ENCODE results near the gene TERC. TPM values are rescaled to one million over a fixed set of nuclear protein-coding genes. Genes with fewer than 3 reads are reported as not detected.
A peak's percentile ranks its signal among the peaks of the same experiment; 100 is the strongest.

TERC gene
- total and polyA plus RNA-seq, 3 experiments from 2014 or later, result 0.72 to 15.5 (median 13.7) TPM

DNA sequence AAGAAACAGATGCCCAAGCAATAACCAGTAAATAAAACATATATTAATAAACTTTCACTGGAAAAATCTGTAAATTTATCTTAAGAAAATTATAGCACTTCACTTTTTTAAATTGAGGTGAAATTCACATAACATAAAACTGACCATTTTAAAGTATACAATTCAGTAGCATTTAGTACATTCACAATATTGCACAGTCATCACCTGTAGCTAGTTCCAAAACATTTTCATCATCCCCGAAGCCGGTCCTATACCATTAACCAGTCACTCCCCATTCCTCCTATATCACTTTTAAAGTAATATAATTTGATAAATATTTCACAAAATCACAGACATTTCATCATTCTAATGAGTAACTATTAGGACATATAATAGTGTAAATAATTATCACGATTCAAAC, 39.8 kb upstream of the TERC start:
- no peak overlapping the region for H3K4me3 Mint-ChIP-seq
- peaks cover 0 to 4% (median 0%) of the 10 kb centered on the region in 3 donors for H3K36me3 Mint-ChIP-seq
- Histone ChIP-seq H3K9me3 (ENCODE audit: low read length) (no peaks in the 10 kb centered on the region), H3K27me3 (ENCODE audit: insufficient read depth, low read length, poor library complexity, severe bottlenecking) (no peaks in the 10 kb centered on the region), H3K4me3 (ENCODE audit: low read length) (no peak overlapping the region), H3K4me1 (ENCODE audit: insufficient read depth, low read length) (no peaks in the 10 kb centered on the region), H3K36me3 (ENCODE audit: insufficient read depth, low read length) (no peaks in the 10 kb centered on the region), H3K27ac (ENCODE audit: low read depth, low read length) (no peak overlapping the region)
- CTCF ChIA-PET, result no interaction called here
- H3K27ac Mint-ChIP-seq, result no peak overlapping the region
- H3K27me3 Mint-ChIP-seq, result no peaks in the 10 kb centered on the region
- no peak for DNase-seq
- POLR2A ChIA-PET, result no interaction called here
- no peaks in the 10 kb centered on the region for H3K9me3 Mint-ChIP-seq
- H3K4me1 Mint-ChIP-seq, result no peaks in the 10 kb centered on the region

DNA sequence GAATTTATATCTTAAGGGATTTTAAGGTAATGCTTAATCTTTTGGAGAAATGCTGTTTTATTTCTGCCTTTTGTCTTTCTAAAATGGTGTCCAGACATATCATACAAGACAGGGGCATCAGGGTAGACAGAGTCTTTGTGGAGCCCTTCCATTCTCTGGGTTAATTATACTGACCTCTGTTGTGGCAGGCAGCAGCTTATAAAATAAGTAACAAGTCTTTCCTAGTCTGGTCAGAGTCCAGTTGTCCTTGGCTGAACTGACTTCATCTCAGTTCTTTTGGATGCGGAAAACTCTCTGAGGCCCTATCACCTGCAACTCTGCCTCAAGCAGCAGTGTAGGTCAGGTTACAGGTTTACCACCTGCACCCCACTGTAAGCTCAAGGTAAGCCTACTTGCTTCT, 27.5 kb upstream of the TERC start:
- no peak for DNase-seq
- Histone ChIP-seq H3K27me3 (ENCODE audit: insufficient read depth, low read length, poor library complexity, severe bottlenecking) (no peaks in the 10 kb centered on the region), H3K27ac (ENCODE audit: low read depth, low read length) (no peak overlapping the region), H3K9me3 (ENCODE audit: low read length) (no peaks in the 10 kb centered on the region), H3K4me1 (ENCODE audit: insufficient read depth, low read length) (no peaks in the 10 kb centered on the region), H3K4me3 (ENCODE audit: low read length) (no peak overlapping the region), H3K36me3 (ENCODE audit: insufficient read depth, low read length) (no peaks in the 10 kb centered on the region)
- H3K36me3 Mint-ChIP-seq, result peaks cover 4 to 23% (median 16%) of the 10 kb centered on the region in 3 donors
- ChIA-PET CTCF (no interaction called here), POLR2A (no interaction called here)
- no peak overlapping the region for H3K27ac Mint-ChIP-seq
- no peaks in the 10 kb centered on the region for H3K27me3 Mint-ChIP-seq
- H3K4me3 Mint-ChIP-seq, result no peak overlapping the region
- no peaks in the 10 kb centered on the region for H3K9me3 Mint-ChIP-seq
- H3K4me1 Mint-ChIP-seq, result peaks cover 3 to 12% (median 7%) of the 10 kb centered on the region in 3 donors

DNA sequence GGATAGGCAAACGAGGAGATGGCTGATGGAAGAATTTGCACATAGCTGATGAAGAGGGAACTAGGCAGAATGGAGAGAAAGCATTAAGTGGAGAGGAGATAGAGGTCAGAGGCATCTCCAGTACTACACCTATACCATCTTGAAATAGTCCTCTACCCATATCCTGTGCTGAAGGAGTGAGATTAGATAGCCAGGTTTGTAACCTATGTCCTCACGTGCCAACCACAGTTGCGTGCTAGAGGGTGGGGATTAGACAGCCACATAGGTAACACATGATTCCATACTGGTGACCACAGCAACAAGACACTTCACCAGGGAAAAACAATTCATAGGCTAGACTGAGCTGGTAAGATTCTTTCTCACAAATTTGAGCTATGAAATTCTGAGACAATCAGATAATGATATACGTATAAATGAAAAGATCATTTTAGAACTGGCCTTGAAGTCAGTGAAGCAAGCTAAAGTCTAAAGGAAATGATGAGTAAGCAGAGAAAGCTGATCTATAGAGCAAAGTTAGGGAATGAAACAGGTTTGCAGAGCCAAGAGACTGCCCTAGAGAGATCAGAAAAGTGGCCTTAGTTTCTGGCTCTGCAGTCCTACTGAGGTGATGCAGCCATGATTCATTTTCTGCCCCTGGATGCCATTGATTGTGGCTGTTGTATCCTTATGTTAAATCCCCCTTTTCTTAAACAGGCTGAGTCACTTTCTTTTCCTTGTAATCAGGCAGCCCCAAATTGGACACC, 26.0 kb upstream of the TERC start:
- Histone ChIP-seq H3K27me3 (ENCODE audit: insufficient read depth, low read length, poor library complexity, severe bottlenecking) (no peaks in the 10 kb centered on the region), H3K27ac (ENCODE audit: low read depth, low read length) (no peak overlapping the region), H3K4me1 (ENCODE audit: insufficient read depth, low read length) (no peaks in the 10 kb centered on the region), H3K4me3 (ENCODE audit: low read length) (no peak overlapping the region), H3K36me3 (ENCODE audit: insufficient read depth, low read length) (peaks cover 10% of the 10 kb centered on the region), H3K9me3 (ENCODE audit: low read length) (no peaks in the 10 kb centered on the region)
- Mint-ChIP-seq H3K27ac (peak overlapping the region in 3 of 8 donors; percentile 7 to 52 (median 12)), H3K27me3 (no peaks in the 10 kb centered on the region), H3K4me1 (peaks cover 3 to 21% (median 13%) of the 10 kb centered on the region in 3 donors), H3K4me3 (no peak overlapping the region), H3K9me3 (no peaks in the 10 kb centered on the region), H3K36me3 (peaks cover 4 to 34% (median 26%) of the 10 kb centered on the region in 3 donors)
- DNase-seq, result no peak
- ChIA-PET CTCF (no interaction called here), POLR2A (no interaction called here)

DNA sequence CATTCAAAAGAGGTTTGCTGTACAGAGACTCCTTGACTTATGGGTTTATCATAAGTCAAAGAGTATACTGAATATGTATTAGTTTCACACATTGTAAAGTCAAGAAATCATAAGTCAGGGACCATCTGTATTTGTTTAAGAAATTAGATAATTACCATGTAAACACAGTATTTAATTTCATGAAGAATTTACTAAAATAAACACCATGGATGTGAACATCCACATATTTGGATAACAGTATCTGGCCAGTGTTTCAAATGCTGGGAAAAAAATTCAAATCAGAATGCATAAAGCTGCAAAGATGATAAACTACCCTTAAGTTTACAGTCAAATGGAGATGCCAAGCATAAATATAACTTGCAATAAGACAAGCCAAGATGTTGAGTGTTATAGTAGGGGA, 25.4 kb upstream of the TERC start:
- Histone ChIP-seq H3K27ac (ENCODE audit: low read depth, low read length) (no peak overlapping the region), H3K36me3 (ENCODE audit: insufficient read depth, low read length) (peaks cover 15% of the 10 kb centered on the region), H3K9me3 (ENCODE audit: low read length) (no peaks in the 10 kb centered on the region), H3K27me3 (ENCODE audit: insufficient read depth, low read length, poor library complexity, severe bottlenecking) (no peaks in the 10 kb centered on the region), H3K4me3 (ENCODE audit: low read length) (no peak overlapping the region), H3K4me1 (ENCODE audit: insufficient read depth, low read length) (no peaks in the 10 kb centered on the region)
- peaks cover 6 to 21% (median 13%) of the 10 kb centered on the region in 3 donors for H3K4me1 Mint-ChIP-seq
- H3K4me3 Mint-ChIP-seq, result no peak overlapping the region
- CTCF ChIA-PET, result no interaction called here
- H3K9me3 Mint-ChIP-seq, result no peaks in the 10 kb centered on the region
- no peaks in the 10 kb centered on the region for H3K27me3 Mint-ChIP-seq
- peak overlapping the region in 1 of 8 donors; percentile 52 for H3K27ac Mint-ChIP-seq
- H3K36me3 Mint-ChIP-seq, result peaks cover 4 to 40% (median 30%) of the 10 kb centered on the region in 3 donors
- no peak for DNase-seq
- POLR2A ChIA-PET, result no interaction called here

DNA sequence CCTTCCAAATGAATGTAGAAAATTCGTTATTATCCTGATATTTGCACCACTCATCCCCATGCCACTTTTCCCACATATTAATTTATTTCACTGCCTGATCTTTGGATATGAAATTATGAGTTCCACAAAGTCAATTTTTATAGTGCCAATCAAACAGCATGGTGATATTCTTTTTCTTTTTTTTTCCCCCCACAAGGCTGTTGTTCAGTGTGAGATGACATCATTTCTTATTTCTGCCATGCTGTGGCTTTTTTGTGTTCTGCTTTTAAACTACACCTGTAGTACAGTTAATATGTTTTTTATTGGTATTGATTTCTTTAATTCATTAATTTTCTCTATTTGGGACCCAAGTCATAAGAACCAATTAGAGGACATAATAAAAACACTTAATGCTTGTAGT, 22.9 kb upstream of the TERC start:
- Histone ChIP-seq H3K27ac (ENCODE audit: low read depth, low read length) (no peak overlapping the region), H3K36me3 (ENCODE audit: insufficient read depth, low read length) (peaks cover 20% of the 10 kb centered on the region), H3K4me3 (ENCODE audit: low read length) (no peak overlapping the region), H3K9me3 (ENCODE audit: low read length) (no peaks in the 10 kb centered on the region), H3K27me3 (ENCODE audit: insufficient read depth, low read length, poor library complexity, severe bottlenecking) (no peaks in the 10 kb centered on the region), H3K4me1 (ENCODE audit: insufficient read depth, low read length) (no peaks in the 10 kb centered on the region)
- peaks cover 6 to 21% (median 13%) of the 10 kb centered on the region in 3 donors for H3K4me1 Mint-ChIP-seq
- ChIA-PET POLR2A (no interaction called here), CTCF (no interaction called here)
- DNase-seq, result no peak
- H3K27me3 Mint-ChIP-seq, result no peaks in the 10 kb centered on the region
- no peaks in the 10 kb centered on the region for H3K9me3 Mint-ChIP-seq
- no peak overlapping the region for H3K4me3 Mint-ChIP-seq
- peaks cover 2 to 54% (median 28%) of the 10 kb centered on the region in 3 donors for H3K36me3 Mint-ChIP-seq
- peak overlapping the region in 2 of 8 donors; percentile 22 to 62 for H3K27ac Mint-ChIP-seq

DNA sequence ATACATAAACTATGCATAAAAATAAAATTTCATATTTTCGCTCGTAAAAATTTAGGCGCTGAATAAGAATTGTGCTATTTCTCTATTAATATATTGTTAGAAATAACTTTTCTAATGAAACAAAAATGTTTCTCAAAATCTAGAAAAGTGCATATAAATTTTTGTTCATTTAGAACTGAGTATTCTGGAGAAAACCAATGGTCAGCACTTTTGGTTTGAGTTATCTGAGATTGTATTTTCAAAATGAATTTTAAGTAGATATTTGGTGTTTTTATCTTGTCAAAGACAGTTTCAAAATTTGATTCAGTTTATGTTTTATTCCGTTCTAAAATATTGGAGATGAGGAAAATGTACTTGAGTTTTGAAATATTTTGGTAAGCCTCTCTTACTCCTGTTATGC, 22.3 kb upstream of the TERC start:
- Mint-ChIP-seq H3K36me3 (peaks cover 0 to 59% (median 27%) of the 10 kb centered on the region in 3 donors), H3K27me3 (no peaks in the 10 kb centered on the region), H3K27ac (no peak overlapping the region), H3K4me3 (no peak overlapping the region), H3K4me1 (peaks cover 6 to 26% (median 16%) of the 10 kb centered on the region in 3 donors), H3K9me3 (no peaks in the 10 kb centered on the region)
- Histone ChIP-seq H3K27me3 (ENCODE audit: insufficient read depth, low read length, poor library complexity, severe bottlenecking) (no peaks in the 10 kb centered on the region), H3K27ac (ENCODE audit: low read depth, low read length) (no peak overlapping the region), H3K36me3 (ENCODE audit: insufficient read depth, low read length) (peaks cover 20% of the 10 kb centered on the region), H3K9me3 (ENCODE audit: low read length) (no peaks in the 10 kb centered on the region), H3K4me3 (ENCODE audit: low read length) (no peak overlapping the region), H3K4me1 (ENCODE audit: insufficient read depth, low read length) (no peaks in the 10 kb centered on the region)
- no peak for DNase-seq
- ChIA-PET POLR2A (no interaction called here), CTCF (no interaction called here)

DNA sequence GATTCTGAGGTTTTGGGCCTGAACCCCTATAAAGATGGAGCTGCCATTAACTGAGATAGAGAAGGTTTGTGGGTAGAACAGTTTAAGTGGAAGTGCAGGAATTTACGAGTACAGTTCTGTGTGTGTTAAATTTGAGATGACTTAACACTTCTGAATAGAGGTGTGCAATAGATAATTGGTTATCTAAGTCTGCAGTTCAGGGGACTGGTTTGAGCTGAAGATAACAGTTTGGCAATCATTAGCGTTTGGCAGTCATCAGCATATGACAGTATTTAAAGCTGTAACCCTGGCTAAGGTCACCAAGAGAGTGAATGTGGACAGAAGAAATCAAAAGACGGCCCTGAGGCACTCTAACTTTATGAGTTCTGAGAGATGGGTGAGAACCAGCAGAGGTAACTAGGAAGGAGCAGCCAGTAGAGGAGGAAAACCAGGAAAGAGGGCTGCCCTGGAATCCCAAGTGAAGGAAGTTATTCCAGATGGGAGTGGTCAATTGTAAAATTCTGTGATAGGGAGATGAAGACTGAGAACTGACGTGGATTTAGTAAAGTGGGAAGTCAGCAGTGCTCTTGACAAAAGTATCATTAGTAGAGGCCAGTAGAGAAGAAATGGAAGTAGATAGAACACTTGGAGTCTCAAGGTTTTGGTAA, 16.5 kb upstream of the TERC start:
- CTCF ChIA-PET, result no interaction called here
- POLR2A ChIA-PET, result no interaction called here
- H3K36me3 ChIP-seq (ENCODE audit: insufficient read depth, low read length), result peaks cover 31% of the 10 kb centered on the region
- Mint-ChIP-seq H3K4me1 (peaks cover 43 to 58% (median 54%) of the 10 kb centered on the region in 3 donors), H3K9me3 (no peaks in the 10 kb centered on the region), H3K27me3 (no peaks in the 10 kb centered on the region), H3K4me3 (peak overlapping the region in 4 of 7 donors; percentile 58 to 83 (median 70)), H3K27ac (peak overlapping the region in 7 of 8 donors; percentile 9 to 92 (median 81)), H3K36me3 (peaks cover 13 to 84% (median 34%) of the 10 kb centered on the region in 3 donors)
- DNase-seq, result no peak
- no peak overlapping the region for H3K27ac ChIP-seq (ENCODE audit: low read depth, low read length)
- no peaks in the 10 kb centered on the region for H3K27me3 ChIP-seq (ENCODE audit: insufficient read depth, low read length, poor library complexity, severe bottlenecking)
- H3K4me3 ChIP-seq (ENCODE audit: low read length), result no peak overlapping the region
- peaks cover 11% of the 10 kb centered on the region for H3K4me1 ChIP-seq (ENCODE audit: insufficient read depth, low read length)
- H3K9me3 ChIP-seq (ENCODE audit: low read length), result no peaks in the 10 kb centered on the region

DNA sequence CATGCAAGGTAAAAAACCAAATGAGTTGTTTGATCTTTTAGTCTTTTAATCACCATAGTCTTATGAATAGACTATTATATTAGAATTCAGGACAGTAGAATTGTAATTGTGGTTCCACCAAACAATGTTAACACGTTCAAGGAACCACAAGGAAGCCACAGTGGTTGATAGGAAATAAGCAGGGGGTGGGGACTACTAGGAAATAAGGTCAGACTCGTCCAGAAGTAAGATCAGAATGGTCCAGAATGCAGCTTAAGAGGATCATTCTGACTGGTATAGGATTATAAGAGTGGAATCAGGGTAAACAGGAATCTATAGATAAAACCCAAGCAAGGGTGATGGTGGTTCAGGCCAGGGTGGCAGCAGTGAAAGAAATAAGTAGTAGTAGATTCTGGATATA, 15.9 kb upstream of the TERC start:
- Histone ChIP-seq H3K4me1 (ENCODE audit: insufficient read depth, low read length) (peaks cover 17% of the 10 kb centered on the region), H3K27ac (ENCODE audit: low read depth, low read length) (no peak overlapping the region), H3K9me3 (ENCODE audit: low read length) (no peaks in the 10 kb centered on the region), H3K36me3 (ENCODE audit: insufficient read depth, low read length) (peaks cover 25% of the 10 kb centered on the region), H3K27me3 (ENCODE audit: insufficient read depth, low read length, poor library complexity, severe bottlenecking) (no peaks in the 10 kb centered on the region), H3K4me3 (ENCODE audit: low read length) (no peak overlapping the region)
- peak overlapping the region; percentile 0 to 83 (median 58) for H3K4me3 Mint-ChIP-seq
- no peak for DNase-seq
- ChIA-PET POLR2A (no interaction called here), CTCF (no interaction called here)
- peak overlapping the region in 7 of 8 donors; percentile 1 to 92 (median 81) for H3K27ac Mint-ChIP-seq
- peaks cover 13 to 83% (median 28%) of the 10 kb centered on the region in 3 donors for H3K36me3 Mint-ChIP-seq
- no peaks in the 10 kb centered on the region for H3K9me3 Mint-ChIP-seq
- no peaks in the 10 kb centered on the region for H3K27me3 Mint-ChIP-seq
- peaks cover 45 to 62% (median 60%) of the 10 kb centered on the region in 3 donors for H3K4me1 Mint-ChIP-seq

Data from CD8-positive, alpha-beta memory T cell (primary cell).